K562 (cell line): ENCODE measurements around the gene SACM1L. TPM values are rescaled to one million over a fixed set of nuclear protein-coding genes. Genes with fewer than 3 reads are reported as not detected.
A peak's percentile ranks its signal among the peaks of the same experiment; 100 is the strongest.

Source experiments
- ATAC-seq: fragments of 200-7000 bp; cut with Tn5 transposase; 3 replicates; pipeline ENCODE4 v1.9.1; 2020; ENCODE audit warnings: moderate library complexity
- BruUV-seq: library from RNA; stranded (reverse); fragments of 400-500 nt; replicated peaks from 2 replicates; lab custom pipeline; 2021; lab: Mats Ljungman, UMichigan
- CTCF ChIA-PET: fragments of 300-600 bp; formaldehyde crosslinking; extraction: SDS; loops from one replicate; lab custom pipeline; 2021; ENCODE audit warnings: low intra/inter-chr PET ratio; lab: Yijun Ruan, JAX
- POLR2A ChIA-PET: fragments of 300-600, 350-650 bp; sonication (Branson Sonifier 250); formaldehyde crosslinking; extraction: SDS; loops from one replicate; lab custom pipeline; 2021; ENCODE audit warnings: antibody characterized with exemption, inconsistent platforms; lab: Yijun Ruan, JAX
- DNase-seq, 4 experiments: peaks; one replicate each; pipeline versions ENCODE4 v3.0.0 to v3.0.0-alpha.2; 2011 to 2018; ENCODE audit warnings: low spot score in 3 of 4, mixed read lengths in 3 of 4; ENCODE audit errors: extremely low read depth in 1 of 4
- FAIRE-seq: peaks from 2 replicates; lab custom pipeline; 2011; peaks lifted over from hg19 to GRCh38; lab: Jason Lieb, UNC
- H2AFZ ChIP-seq: 2 replicates; pipeline ENCODE4 v1.6.0; 2011; ENCODE audit warnings: low read depth, low read length, control low read depth, inconsistent platforms
- H3K27ac ChIP-seq: fragments of 200-600 bp; 3 replicates; pipeline ENCODE4 v1.8.0; 2011; ENCODE audit warnings: low read depth, mild to moderate bottlenecking, control low read depth, inconsistent platforms, low read length, moderate library complexity, mixed read lengths; ENCODE audit errors: extremely low read depth
- H3K27me3 ChIP-seq, 2 experiments: fragments of 300-600 bp in 1 of 2; 2 replicates in 1 of 2; 3 replicates in 1 of 2; pipeline versions ENCODE4 v1.6.0 to v1.8.0; 2011; ENCODE audit warnings: inconsistent platforms in 2 of 2, low read length in 2 of 2, mild to moderate bottlenecking in 1 of 2, mixed read lengths in 1 of 2, moderate library complexity in 1 of 2; ENCODE audit not compliant: control insufficient read depth in 2 of 2, insufficient read depth in 2 of 2
- H3K36me3 ChIP-seq: fragments of 300-600 bp; 3 replicates; pipeline ENCODE4 v1.8.0; 2011; ENCODE audit warnings: mild to moderate bottlenecking, low read length, inconsistent platforms; ENCODE audit not compliant: control insufficient read depth, insufficient read depth
- H3K4me1 ChIP-seq, 2 experiments: fragments of 200-600 bp in 1 of 2; replicated peaks in 1 of 2; 2 replicates in 1 of 2; 3 replicates in 1 of 2; pipeline versions ENCODE4 v1.5.1 to v1.8.0; 2011; ENCODE audit warnings: inconsistent platforms in 2 of 2, low read length in 2 of 2, mild to moderate bottlenecking in 1 of 2, mixed read lengths in 1 of 2, moderate library complexity in 1 of 2; ENCODE audit not compliant: control insufficient read depth in 2 of 2, insufficient read depth in 2 of 2
- H3K4me2 ChIP-seq: 2 replicates; pipeline ENCODE4 v1.6.1; 2011; ENCODE audit warnings: low read length, control low read depth, inconsistent platforms, mixed read lengths; ENCODE audit not compliant: insufficient read depth
- H3K4me3 ChIP-seq: fragments of 200-600 bp; sonication (generic), shearing (Covaris generic); 2 replicates; pipeline ENCODE4 v1.5.1; 2016; ENCODE audit warnings: control low read depth, inconsistent platforms
- H3K79me2 ChIP-seq: fragments of 200-600 bp; 3 replicates; pipeline ENCODE4 v1.8.0; 2011; ENCODE audit warnings: low read length, inconsistent platforms; ENCODE audit not compliant: control insufficient read depth, insufficient read depth
- H3K9ac ChIP-seq, 2 experiments: 2 replicates each; pipeline versions ENCODE4 v1.6.0 to v1.6.1; 2011; ENCODE audit warnings: low read depth in 2 of 2, low read length in 2 of 2, control low read depth in 1 of 2, inconsistent platforms in 1 of 2, mild to moderate bottlenecking in 1 of 2, mixed read lengths in 1 of 2; ENCODE audit not compliant: insufficient read depth in 1 of 2
- H3K9me1 ChIP-seq: one replicate; pipeline ENCODE4 v1.6.0; 2011; ENCODE audit warnings: inconsistent platforms, mild to moderate bottlenecking, low read length, moderate library complexity; ENCODE audit not compliant: control insufficient read depth, insufficient read depth
- H3K9me3 ChIP-seq: replicated peaks from 2 replicates; pipeline ENCODE4 v1.5.1; 2011; ENCODE audit warnings: low read depth, low read length, inconsistent platforms; ENCODE audit not compliant: control insufficient read depth, insufficient read depth
- H4K20me1 ChIP-seq: replicated peaks from 2 replicates; pipeline ENCODE4 v1.6.1; 2011; ENCODE audit warnings: low read length, inconsistent platforms, mixed read lengths; ENCODE audit not compliant: control insufficient read depth, insufficient read depth
- ATF2 ChIP-seq: sonication (generic); formaldehyde crosslinking; IDR thresholded peaks from 2 replicates; pipeline ENCODE4 v1.8.1; 2022; ENCODE audit warnings: missing genetic modification reagents
- ATF7 ChIP-seq: fragments of 450-650 bp; IDR thresholded peaks from 2 replicates; pipeline ENCODE4 v1.7.1; 2014; ENCODE audit warnings: mild to moderate bottlenecking, moderate library complexity
- CREM ChIP-seq: IDR thresholded peaks from 2 replicates; pipeline ENCODE4 v1.6.1; 2014; ENCODE audit warnings: antibody characterized with exemption, low read depth
- IFI16 ChIP-seq: fragments of 250-450 bp; sonication (Bioruptor Pico); IDR thresholded peaks from 2 replicates; pipeline ENCODE4 v2.1.2; 2022; ENCODE audit warnings: mild to moderate bottlenecking, inconsistent platforms
- JUND ChIP-seq, 2 experiments: IDR thresholded peaks; 2 replicates in 1 of 2; 3 replicates in 1 of 2; pipeline ENCODE4 v1.6.1; 2011; ENCODE audit warnings: borderline replicate concordance in 2 of 2, low read depth in 2 of 2, low read length in 2 of 2, improper control_type of control experiment in 1 of 2, missing biosample characterization in 1 of 2, missing genetic modification characterization in 1 of 2, missing genetic modification reagents in 1 of 2
- MTA3 ChIP-seq: fragments of 450-650 bp; formaldehyde crosslinking; IDR thresholded peaks from 2 replicates; pipeline ENCODE4 v1.6.1; 2017; ENCODE audit warnings: mild to moderate bottlenecking, borderline replicate concordance
- PRDM10 ChIP-seq: fragments of 450-650 bp; IDR thresholded peaks from 2 replicates; pipeline ENCODE4 v1.6.1; 2018; ENCODE audit not compliant: partially characterized antibody
- TFAP4 ChIP-seq: sonication (generic); formaldehyde crosslinking; IDR thresholded peaks from 2 replicates; pipeline ENCODE4 v1.8.0; 2022; ENCODE audit warnings: missing genetic modification reagents, mild to moderate bottlenecking, moderate library complexity, borderline replicate concordance
- ZNF224 ChIP-seq: sonication (generic); formaldehyde crosslinking; IDR thresholded peaks from 2 replicates; pipeline ENCODE4 v1.8.0; 2022; ENCODE audit warnings: mild to moderate bottlenecking, missing genetic modification reagents
- ZNF586 ChIP-seq: fragments of 450-650 bp; formaldehyde crosslinking; conservative IDR thresholded peaks from 2 replicates; pipeline ENCODE4 v1.4.0; 2020; ENCODE audit warnings: mild to moderate bottlenecking, moderate library complexity
- ZNF740 ChIP-seq, 3 experiments: fragments of 200-800 bp in 1 of 3; sonication (Bioruptor generic) in 1 of 3; sonication (generic) in 1 of 3; formaldehyde crosslinking in 1 of 3; IDR thresholded peaks; 2 replicates each; pipeline versions ENCODE4 v1.6.1 to v1.8.0; 2016 to 2022; ENCODE audit warnings: mild to moderate bottlenecking in 2 of 3, missing compliant biosample characterization in 2 of 3, missing genetic modification characterization in 2 of 3, missing genetic modification reagents in 1 of 3
- WGBS: fragments of 100-300 bp; shearing (Covaris generic); methylation state at CpG from one replicate; pipeline ENCODE4 v1.1.6; 2016; ENCODE audit warnings: low coverage, mixed read lengths; ENCODE audit not compliant: insufficient coverage; ENCODE audit errors: missing lambda C conversion rate; 5-methylcytosine and 5-hydroxymethylcytosine counted together
- in situ Hi-C: fragments of 300-500 bp; cut with MboI; formaldehyde crosslinking; loops from 4 replicates; pipeline ENCODE4 v1.15.0; 2018; ENCODE audit warnings: inconsistent platforms, mixed read lengths
- intact Hi-C: fragments of 100-400 bp; cut with micrococcal nuclease; formaldehyde crosslinking; loops from 2 replicates; pipeline ENCODE4 v1.14.2; 2022
- polyA plus RNA-seq, 8 experiments: library from polyadenylated mRNA; depleted of rRNA in 4 of 8; stranded (reverse) in 5 of 8; unstranded in 3 of 8; fragments of >200 nt; fragmentation: Nextera tagmentation in 2 of 8; fragmentation: Illumina TruSeq in 1 of 8; extraction: Ambion mirVana in 2 of 8; extraction: Trizol in 1 of 8; gene quantifications; 2 replicates each; pipeline versions ENCODE4 v1.2.1 to v1.2.3, GENCODE V29; 2011 to 2014; ENCODE audit warnings: inconsistent platforms in 1 of 8, missing spikeins in 1 of 8
- total RNA-seq, 7 experiments: library from RNA; depleted of rRNA in 6 of 7; stranded (reverse); fragments of >200 nt in 6 of 7; fragmentation: Illumina TruSeq in 2 of 7; extraction: Trizol in 2 of 7; gene quantifications; 2 replicates each; pipeline versions ENCODE4 v1.2.1 to v1.2.3, GENCODE V29; 2011 to 2021; ENCODE audit warnings: low replicate concordance in 1 of 7

The SACM1L gene
- total and polyA plus RNA-seq, 9 of the 15 experiments (the other 6 are each of a cell fraction or from before 2014, with no cell fraction given): 25.7 to 67.2 (median 40.3) TPM

GRCh38 chr3:45760878-45761711, 71.9 kb downstream of the SACM1L start:
- peak; percentile 71 to 87 (median 86) for DNase-seq
- ChIA-PET CTCF (interaction anchor here (0.8 to 3.0 kb wide), 5 partner anchors 72 to 318 kb away, joined by 3 to 25 read pairs (median 7); no protein-coding TSS in a partner anchor), POLR2A (interaction anchor here (0.6 to 1.6 kb wide), 4 partner anchors 7 to 1112 kb away, joined by 3 to 4 read pairs (median 3); partner anchors contain the start of genes CCR5AS and CCRL2)
- 8% methylated on average over 14 of the region's 14 CpGs for WGBS
- no peaks in the 10 kb centered on the region for H3K36me3 ChIP-seq
- H3K9ac ChIP-seq: no peak overlapping the region
- FAIRE-seq: peak; percentile 93
- no TSS peak for BruUV-seq
- H3K4me2 ChIP-seq: no peak overlapping the region
- H3K9me1 ChIP-seq: no peaks in the 10 kb centered on the region
- in situ Hi-C loops (no loop called here), intact Hi-C loops (loop anchor here (1.0 to 10.0 kb wide), 5 partner anchors 71 to 318 kb away; no protein-coding TSS in a partner anchor)
- peaks cover 30 to 77% of the 10 kb centered on the region in 2 experiments for H3K27me3 ChIP-seq
- H3K27ac ChIP-seq: no peak overlapping the region
- no peaks in the 10 kb centered on the region for H3K9me3 ChIP-seq
- no peaks in the 10 kb centered on the region for H3K79me2 ChIP-seq
- H2AFZ ChIP-seq: peak overlapping the region; percentile 54
- H3K4me1 ChIP-seq: peaks cover 0 to 8% of the 10 kb centered on the region in 2 experiments; a peak in 3 of 5 replicates
- no peaks in the 10 kb centered on the region for H4K20me1 ChIP-seq
- no peak overlapping the region for H3K4me3 ChIP-seq
- peak; percentile 94 for ATAC-seq
- TF ChIP-seq JUND (IDR thresholded peaks at IDR 0.05; ENCODE audit: borderline replicate concordance, low read depth, low read length) (peak; percentile 30), JUND (tag; IDR thresholded peaks at IDR 0.05; ENCODE audit: borderline replicate concordance, low read depth, low read length) (0 out of 3 replicates have a peak, but pooled peaks have one; percentile 15), MTA3 (no peak), PRDM10 (peak; percentile 87), ZNF224 (CRISPR knock-in tag) (0 out of 2 replicates have a peak, but pooled peaks have one; percentile 35), ATF7 (peak; percentile 93), ZNF586 (CRISPR knock-in tag) (no peak), ATF2 (CRISPR knock-in tag) (0 out of 2 replicates have a peak, but pooled peaks have one; percentile 50), ZNF740 (CRISPR knock-in tag; IDR thresholded peaks at IDR 0.05) (0 out of 2 replicates have a peak, but pooled peaks have one; percentile 46), ZNF740 (tag; IDR thresholded peaks at IDR 0.05) (peak in 1 of 2 experiments; percentile 61; a peak in 1 of 4 replicates), IFI16 (no peak), TFAP4 (CRISPR knock-in tag) (peak; percentile 43; the same call in 1 of the 2 replicates), CREM (peak; percentile 69; the same call in 1 of the 2 replicates)
